GM18526 (cell line): Measurements from ENCODE around the gene DNAH3.

ENCODE experiments used
- POLR2A ChIP-seq: IDR thresholded peaks from 3 replicates; pipeline ENCODE4 v1.6.1; 2011; ENCODE audit not compliant: insufficient read length; ENCODE audit errors: extremely low read depth

The DNAH3 gene

GRCh38 chr16:21150375-21151001, at the start of gene DNAH3:
DNAH3 (minus strand) TSS chr16:21150846; CDS start chr16:21150319, 527 bp downstream.
- no peak for TF ChIP-seq POLR2A

- TF ChIP-seq POLR2A = no peak
Observed at GRCh38 chr16:21199607-21200218, 49.1 kb upstream of the DNAH3 start.

- TF ChIP-seq POLR2A = no peak
Observed at GRCh38 chr16:21197621-21198020, 47.0 kb upstream of the DNAH3 start.

- no peak for TF ChIP-seq POLR2A
Observed at GRCh38 chr16:21197112-21197511, 46.5 kb upstream of the DNAH3 start.

GRCh38 chr16:21194771-21195301, 44.2 kb upstream of the DNAH3 start:
- no peak for TF ChIP-seq POLR2A

GRCh38 chr16:21192991-21193390, 42.3 kb upstream of the DNAH3 start:
- no peak for TF ChIP-seq POLR2A

GRCh38 chr16:21190599-21190998, 40.0 kb upstream of the DNAH3 start:
- no peak for TF ChIP-seq POLR2A

GRCh38 chr16:21190013-21190412, 39.4 kb upstream of the DNAH3 start:
- no peak for TF ChIP-seq POLR2A

GRCh38 chr16:21189311-21189710, 38.7 kb upstream of the DNAH3 start:
- no peak for TF ChIP-seq POLR2A

GRCh38 chr16:21186326-21186691, 35.7 kb upstream of the DNAH3 start:
- no peak for TF ChIP-seq POLR2A

- TF ChIP-seq POLR2A = no peak
Observed at GRCh38 chr16:21185659-21186325, 35.1 kb upstream of the DNAH3 start.

- no peak for TF ChIP-seq POLR2A
Observed at GRCh38 chr16:21184834-21185233, 34.2 kb upstream of the DNAH3 start.

GRCh38 chr16:21183995-21184394, 33.3 kb upstream of the DNAH3 start:
- no peak for TF ChIP-seq POLR2A

GRCh38 chr16:21179983-21180365, 29.3 kb upstream of the DNAH3 start:
- no peak for TF ChIP-seq POLR2A

- no peak for TF ChIP-seq POLR2A
Observed at GRCh38 chr16:21179126-21179982, 28.7 kb upstream of the DNAH3 start.
